ENCODE results near the gene THUMPD2.

Gene THUMPD2

GRCh38 chr2:39717067-39717466 is 62.0 kb downstream of the THUMPD2 start:
- DNase-seq (ENCODE audit: low spot score) = no peak

GRCh38 chr2:39715822-39716221 is 63.2 kb downstream of the THUMPD2 start:
- DNase-seq (ENCODE audit: low spot score) = no peak

DNA sequence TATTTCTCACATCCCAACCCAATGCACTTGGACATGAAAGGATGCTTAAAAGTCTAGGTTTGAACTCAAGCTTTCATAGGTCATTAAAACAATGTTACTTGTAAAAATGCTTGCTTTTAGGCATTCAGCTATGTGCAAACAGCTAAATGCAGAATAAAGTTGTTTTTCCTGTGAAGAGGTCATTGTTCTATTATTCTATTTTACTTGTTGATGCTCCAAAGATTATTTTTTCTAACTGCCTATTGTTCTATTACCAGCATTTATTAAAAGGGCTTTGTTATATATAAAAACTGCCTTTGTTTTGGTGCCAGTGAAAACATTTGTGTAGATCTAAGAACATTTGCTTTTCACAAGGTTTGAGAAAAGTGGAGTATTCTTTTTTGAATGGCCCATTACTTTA is 64.0 kb downstream of the THUMPD2 start:
- no peak for DNase-seq (ENCODE audit: low spot score)

DNA sequence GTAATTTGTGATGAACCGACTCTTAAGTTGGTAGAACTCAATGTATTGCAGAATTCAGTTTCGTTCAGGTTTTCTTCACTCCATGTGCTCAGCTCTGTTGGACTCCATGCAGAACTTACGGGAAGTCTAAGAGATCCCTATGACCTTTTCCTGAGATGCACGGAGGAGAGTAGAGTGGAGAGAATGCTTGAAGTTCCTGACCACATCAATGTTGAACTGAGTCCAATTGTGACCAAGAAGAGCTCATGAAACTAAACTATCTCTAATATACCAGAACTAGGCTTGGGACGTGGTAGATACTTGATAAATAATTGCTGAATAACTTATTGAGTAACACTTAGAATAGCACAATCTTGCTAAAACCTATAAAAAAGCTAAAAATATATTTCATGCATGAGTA is 66.1 kb downstream of the THUMPD2 start:
- DNase-seq (ENCODE audit: low spot score) = no peak

DNA sequence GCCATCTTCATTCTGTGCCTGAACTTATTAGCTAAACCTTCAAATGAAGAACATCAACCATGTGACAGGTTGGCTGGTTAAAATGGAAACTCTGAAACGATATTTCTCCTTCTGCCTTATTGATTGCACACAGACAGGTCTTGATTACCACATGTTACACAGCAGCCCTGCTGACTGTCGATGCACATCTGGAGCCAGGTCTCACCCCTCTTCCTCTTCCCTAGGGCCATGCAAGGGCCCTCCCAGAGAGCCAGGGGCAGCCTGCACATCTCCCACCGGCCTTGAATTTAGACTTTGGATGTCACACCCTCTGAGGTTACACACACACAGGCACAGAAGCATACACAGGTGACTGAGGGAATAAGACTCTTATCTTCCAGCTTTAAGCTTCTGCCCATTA is 68.3 kb downstream of the THUMPD2 start:
- DNase-seq (ENCODE audit: low spot score) = no peak

DNA sequence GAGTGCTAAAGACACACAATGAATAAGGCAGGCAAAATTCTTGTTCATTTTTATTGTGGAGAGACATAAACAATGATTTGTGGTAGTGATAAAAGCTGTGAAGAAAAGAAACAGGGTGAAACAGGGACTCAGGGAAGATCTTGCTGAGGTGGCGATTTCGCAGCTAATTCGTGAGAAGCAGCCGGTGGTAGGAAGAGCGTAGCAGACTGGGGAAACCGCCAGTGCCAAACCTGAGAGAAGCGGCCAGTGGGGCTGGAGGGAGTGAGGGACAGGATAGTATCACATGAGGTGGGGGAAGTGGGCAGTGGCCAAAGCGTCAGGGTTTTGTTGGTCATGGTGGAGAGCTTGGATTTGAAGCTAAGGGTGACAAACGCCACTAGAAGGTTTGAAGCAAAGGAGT is 71.1 kb downstream of the THUMPD2 start:
- DNase-seq (ENCODE audit: low spot score) = no peak

GRCh38 chr2:39706945-39707344 is 72.1 kb downstream of the THUMPD2 start:
- DNase-seq (ENCODE audit: low spot score) = no peak

GRCh38 chr2:39706312-39706711 is 72.7 kb downstream of the THUMPD2 start:
- DNase-seq (ENCODE audit: low spot score) = no peak

DNA sequence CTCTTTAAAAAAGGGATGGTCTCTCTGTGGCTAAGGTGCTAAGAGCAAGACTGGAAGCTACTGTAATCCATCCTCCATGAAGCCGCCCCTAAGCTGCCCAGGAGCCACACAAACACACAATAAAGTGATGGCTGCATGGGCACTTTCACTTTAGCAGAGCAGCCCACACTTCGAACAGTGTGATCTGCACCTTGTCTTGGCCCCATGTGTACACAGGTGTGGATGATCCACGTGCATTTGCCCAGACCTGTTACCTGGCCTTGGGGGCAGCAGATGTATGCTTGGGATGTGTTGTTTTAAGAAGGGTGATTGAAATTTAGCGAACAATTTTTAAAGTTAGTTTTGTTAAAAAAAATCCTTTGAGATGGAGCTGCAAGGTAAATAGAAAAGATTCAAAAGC is 73.4 kb downstream of the THUMPD2 start:
- no peak for DNase-seq (ENCODE audit: low spot score)

GRCh38 chr2:39704540-39704939 is 74.5 kb downstream of the THUMPD2 start:
- no peak for DNase-seq (ENCODE audit: low spot score)

DNA sequence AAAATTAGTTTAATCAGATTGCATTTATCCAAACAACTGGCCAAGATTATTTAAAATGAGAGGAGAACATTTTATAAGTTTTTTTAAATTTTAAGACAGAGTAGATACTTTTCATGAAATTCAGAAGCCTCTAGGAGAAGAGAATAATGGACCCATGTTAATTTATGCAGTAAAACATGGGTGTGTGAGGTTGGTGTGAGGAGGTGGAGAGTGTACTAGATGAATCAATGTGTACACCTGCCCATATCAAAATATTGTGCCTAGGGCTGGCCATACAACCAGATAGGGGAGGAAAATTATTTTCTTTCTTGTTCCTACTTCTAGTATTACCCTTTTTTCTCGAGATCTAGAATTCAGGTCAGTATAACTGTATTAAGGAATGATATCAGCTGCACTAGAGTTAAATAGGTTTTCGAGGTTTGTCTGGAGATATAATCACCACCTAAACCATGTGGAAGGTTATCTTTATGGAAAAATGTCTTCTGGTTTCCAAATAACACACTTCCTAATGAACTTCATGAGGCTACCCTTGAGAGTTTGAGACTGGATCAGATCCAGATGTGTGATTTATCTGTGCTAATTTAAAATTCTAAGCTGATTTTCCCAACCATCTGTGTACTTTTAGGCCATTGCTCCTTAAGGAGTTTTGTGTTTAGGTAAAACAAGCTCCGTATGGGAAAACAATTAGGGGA is 75.7 kb downstream of the THUMPD2 start:
- DNase-seq (ENCODE audit: low spot score) = no peak

DNA sequence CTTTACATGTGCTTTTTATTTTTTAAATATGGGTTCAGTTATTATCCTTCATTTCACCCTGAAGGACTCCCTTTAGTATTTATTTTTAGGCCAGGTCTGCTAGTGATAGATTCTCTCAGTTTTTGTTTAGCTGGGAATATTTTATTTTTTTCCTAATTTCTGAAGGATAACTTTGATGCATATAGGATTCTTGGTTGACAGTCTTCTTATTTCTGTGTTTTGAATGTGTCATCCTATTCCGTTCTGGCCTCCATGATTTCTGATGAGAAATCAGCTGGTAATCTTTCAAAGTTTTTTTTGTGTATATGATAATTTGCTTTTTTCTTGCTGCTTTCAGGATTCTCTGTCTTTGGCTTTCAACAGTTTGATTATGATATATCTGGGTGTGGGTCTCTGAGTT is 77.9 kb downstream of the THUMPD2 start:
- DNase-seq (ENCODE audit: low spot score) = no peak

- DNase-seq (ENCODE audit: low spot score) = no peak
Observed at GRCh38 chr2:39697454-39697853, 81.6 kb downstream of the THUMPD2 start.

DNA sequence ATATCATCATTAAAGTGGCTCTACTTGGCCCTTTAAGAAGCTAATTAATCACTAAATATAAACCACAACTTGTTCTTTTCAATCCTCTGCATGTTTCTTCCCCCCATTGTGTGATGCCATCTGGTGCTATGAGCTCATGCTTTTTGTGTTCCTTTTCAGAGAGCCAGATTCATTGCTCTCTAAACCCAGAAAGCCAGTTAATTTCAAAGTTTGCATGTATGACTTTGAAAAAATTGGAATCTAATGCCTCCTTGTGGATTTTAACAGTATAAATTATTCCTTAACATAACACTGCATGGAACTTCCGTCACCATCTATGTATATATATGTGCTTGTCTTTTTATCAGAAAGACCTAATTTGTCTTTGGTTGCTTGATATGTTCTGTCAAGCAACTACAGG is 82.2 kb downstream of the THUMPD2 start:
- no peak for DNase-seq (ENCODE audit: low spot score)

DNA sequence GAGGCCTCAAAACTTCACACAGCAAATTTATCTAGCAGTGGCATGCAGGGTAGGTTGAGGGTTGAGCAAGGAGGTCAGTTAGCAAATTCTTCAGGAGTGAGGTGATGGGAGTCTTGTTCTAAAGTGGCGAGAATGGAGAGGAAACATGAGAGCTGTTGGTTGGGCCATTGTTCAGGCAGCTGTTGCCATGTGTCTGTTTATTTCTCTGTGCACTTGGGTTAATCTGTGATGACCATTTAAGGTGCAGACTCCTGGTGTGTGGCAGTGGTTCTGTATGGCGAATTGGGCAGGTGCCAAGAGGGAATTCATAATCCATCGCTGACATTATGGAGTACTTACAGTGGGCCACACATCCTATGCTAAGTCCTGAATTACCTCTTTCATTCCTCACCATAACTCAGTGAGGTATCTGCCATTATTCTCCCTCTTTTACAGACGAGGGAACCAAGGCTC is 82.9 kb downstream of the THUMPD2 start:
- no peak for DNase-seq (ENCODE audit: low spot score)

- no peak for DNase-seq (ENCODE audit: low spot score)
Observed at GRCh38 chr2:39693245-39693644, 85.8 kb downstream of the THUMPD2 start.

DNA sequence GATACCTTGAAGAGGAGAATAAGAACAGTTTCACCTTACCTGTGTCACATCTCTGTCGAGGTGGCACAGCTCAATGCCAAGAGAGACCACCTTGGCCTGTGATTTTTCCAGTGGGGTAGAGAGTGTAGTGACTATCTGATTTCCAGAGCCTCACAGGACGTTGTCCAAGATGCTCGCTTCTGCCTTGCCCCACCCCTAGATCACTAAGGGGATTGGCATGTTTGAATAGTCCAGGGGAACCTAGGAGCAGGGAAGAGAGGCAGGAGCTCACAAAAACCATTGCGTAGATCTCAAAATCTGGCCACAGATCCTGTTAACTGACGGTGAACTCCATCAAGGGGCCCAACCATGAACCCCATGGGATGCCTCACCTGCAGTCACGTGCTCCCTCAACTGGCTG is 89.2 kb downstream of the THUMPD2 start:
- no peak for DNase-seq (ENCODE audit: low spot score)

- DNase-seq (ENCODE audit: low spot score) = no peak
Observed at GRCh38 chr2:39689272-39689841, 89.7 kb downstream of the THUMPD2 start.

GRCh38 chr2:39688181-39688580 is 90.9 kb downstream of the THUMPD2 start:
- no peak for DNase-seq (ENCODE audit: low spot score)

DNA sequence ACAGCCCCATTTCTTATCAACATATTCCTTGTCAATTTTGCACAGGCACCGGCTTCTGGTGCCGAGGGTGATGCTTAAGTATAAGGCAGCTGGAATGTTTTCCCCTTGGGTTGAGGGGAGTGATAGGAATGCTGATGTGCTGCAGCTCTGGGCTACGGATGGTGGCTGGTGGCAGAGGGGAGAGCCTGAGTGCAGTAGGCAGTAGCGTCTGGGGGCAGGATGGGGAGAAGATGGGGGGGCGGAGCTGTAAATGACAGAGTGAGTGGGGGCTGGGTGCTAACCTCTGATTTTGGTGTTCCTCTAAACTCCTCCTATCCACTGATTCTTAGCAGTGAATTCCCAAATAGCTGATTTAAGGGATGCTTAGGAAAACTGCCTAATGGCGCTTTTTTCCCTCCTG is 92.6 kb downstream of the THUMPD2 start:
- no peak for DNase-seq (ENCODE audit: low spot score)
